Hematopoietic multipotent progenitor cell treated with erythropoietin and hydrocortisone succinate and interleukin-3 and kit ligand, for 6 days (in vitro differentiated cells): ENCODE results near the gene RNF149.
"Not testable (repeated sequence)": the region's sequence is repeated elsewhere in the genome, so short reads cannot be mapped to it uniquely, and the experiment has no call there.

ENCODE experiments used
- DNase-seq: peaks from one replicate; pipeline ENCODE4 v3.0.0-alpha.2; 2015

RNF149 gene, protein sequence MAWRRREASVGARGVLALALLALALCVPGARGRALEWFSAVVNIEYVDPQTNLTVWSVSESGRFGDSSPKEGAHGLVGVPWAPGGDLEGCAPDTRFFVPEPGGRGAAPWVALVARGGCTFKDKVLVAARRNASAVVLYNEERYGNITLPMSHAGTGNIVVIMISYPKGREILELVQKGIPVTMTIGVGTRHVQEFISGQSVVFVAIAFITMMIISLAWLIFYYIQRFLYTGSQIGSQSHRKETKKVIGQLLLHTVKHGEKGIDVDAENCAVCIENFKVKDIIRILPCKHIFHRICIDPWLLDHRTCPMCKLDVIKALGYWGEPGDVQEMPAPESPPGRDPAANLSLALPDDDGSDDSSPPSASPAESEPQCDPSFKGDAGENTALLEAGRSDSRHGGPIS

DNA sequence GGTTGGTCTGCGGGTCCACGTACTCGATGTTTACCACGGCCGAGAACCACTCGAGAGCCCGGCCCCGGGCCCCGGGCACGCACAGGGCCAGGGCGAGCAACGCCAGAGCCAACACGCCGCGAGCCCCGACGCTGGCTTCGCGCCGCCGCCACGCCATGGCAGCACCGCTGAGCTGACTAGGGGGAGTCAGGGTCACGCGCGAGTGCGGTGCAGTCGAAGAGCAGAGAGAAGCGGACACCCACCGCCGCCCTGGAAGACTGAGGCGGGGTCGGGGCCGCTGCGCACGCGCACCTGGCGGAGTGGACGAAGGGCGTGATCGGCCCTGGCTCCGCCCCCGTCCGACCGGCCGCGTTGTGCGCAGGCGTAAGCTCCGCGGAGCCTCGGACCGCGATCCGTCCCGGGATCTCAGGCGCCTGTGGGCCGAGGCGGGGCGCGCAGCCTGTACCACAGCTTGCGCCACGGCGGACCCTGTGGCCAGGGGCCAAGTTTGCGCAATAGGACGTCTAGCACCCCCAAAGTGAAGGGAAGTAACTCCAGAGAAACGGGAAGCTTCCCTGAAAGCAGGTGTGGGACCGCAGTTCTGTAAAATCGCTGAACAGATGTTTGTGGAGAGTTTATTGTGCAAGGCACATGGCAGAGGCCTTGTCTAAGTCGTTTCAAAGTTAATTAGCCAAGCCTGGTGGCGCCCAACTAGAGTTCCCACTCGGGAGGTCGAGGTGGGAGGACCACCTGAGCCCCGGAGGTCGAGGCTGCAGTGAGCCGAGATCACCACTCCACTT, at the start of gene RNF149:
TSS of gene RNF149 (minus strand) at position 270 of the 779 bp plus-strand sequence. CDS start at position 157, 113 bp downstream.
- peak; percentile 94 for DNase-seq

DNA sequence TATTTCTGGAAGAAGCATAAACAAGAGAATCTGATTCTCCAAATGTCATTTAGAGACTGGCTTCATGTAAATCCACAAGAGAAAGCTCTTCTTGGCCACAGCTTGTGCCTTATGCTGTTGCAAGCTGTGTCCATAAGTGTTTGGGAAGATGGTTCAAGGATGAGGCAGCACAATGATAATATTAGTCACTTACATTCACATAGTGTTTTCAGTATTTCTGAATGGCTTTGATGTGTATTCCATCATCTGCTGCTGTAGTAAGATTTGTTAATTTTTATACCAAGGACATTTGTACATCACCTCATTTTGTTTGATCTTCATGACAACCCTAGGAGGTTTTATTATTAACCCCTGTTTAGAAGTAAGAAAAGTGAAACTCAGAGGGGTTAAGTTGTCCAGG, 48.9 kb upstream of the RNF149 start:
- no peak for DNase-seq

DNA sequence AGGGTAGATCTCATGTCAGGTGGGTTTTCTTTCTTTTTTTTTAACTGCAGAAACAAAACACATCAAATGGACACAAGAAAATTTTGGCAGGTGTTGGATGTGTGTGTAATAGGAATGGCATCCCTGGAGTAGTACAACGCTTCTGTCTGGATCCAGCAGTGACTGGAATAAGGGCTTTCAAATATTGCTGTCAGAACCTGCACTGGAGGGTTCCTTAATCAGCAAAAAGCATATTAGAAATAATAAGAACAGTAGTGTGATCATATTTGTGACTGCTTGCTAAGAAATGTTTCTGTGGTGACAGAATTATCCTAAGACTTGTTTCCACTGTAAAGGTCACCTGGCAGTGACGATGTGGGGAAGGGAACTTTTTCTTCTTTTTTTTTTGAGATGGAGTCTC, 48.0 kb upstream of the RNF149 start:
- DNase-seq, result no peak

DNA sequence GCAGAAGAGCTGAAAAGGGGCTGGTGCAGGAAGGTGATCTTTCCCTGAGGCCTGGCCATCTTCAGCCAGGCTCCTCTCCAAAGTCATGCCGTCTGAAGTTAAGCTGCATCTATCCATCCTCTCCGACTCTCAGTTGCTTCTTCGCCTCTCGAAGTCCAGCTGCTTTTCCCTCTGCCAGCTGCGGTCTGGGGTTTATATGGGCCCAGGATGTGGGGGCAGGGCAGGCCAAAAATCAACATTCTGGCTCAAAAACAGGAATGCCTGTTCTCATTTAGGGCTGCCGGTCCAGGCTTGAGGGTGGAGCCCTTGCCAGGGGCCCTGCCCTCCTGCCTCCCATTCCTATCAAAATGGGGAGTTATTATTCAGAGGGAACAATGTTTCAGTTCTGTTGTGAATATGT, 47.6 kb upstream of the RNF149 start:
- DNase-seq, result no peak

DNA sequence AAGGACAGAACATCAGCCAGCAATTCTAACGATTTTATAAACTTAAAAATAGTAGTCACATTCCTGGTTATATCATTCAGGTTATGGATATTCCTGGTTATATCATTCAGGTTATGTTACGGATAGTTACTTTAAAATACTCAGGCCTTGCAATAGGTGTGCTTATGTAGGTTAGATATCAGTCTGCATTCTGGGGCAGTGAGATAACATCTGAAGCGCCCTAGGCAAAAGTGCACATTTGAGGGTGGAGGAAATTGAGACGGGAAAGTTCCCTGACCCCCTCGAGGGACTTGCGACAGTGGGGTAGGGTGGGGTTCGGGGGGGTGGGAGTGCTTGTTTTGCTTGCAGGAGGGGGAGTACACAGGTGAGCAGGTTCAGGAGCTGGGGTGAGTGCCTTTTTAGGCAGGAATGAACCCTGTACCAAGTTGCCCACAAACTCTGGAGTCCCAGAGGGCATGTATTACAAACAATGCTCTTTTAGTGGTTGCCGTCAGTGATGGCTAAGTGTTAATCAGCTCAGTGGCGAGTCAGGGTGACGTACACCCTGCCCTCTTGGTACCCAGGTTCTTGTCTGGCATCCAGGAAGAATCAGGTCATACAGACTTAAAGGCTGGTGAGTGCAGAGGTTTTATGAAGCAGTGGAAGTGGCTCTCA, 47.0 kb upstream of the RNF149 start:
- DNase-seq, result no peak

DNA sequence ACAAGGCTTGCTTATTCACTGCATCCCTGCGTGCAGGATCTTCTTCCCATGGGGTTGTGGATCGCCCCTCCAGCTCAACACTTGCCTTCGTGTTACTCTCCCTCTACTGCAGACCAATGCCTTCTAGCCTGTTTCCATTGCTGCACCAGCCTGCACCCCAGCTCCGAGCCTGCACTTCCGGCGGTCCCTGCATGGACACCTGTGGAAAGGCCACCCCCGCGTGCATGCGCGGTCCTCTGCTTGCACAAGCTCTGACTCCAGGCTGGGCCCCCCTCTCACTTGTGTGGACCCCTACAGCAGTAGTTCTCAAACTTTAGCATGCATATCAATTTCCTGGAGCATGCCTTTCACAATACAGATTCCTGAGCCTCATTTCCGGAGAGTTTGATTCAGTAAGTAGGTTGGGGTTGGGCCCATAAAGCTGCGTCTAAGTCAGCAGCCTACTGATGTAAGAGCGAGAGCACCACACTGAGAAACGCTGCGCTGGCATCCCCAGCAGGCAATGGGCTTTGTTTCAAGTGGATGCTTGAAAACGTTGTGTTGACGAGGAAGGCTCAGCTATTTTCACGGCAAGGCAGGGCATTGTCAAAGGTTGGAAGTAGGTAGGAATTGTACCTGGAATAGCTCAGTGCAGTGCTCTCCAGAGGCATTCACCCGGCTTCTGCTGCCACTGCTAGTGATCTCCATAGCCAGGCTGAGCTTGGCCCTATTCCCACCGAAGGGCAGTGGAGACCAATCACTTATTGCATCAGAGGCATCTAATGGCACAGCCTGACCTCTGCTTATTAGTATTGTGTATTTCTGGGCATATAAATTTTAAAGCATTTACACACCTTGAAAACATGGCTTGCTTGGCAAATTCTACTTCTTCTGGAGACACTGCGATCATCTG, 46.2 kb upstream of the RNF149 start:
- no peak for DNase-seq

DNA sequence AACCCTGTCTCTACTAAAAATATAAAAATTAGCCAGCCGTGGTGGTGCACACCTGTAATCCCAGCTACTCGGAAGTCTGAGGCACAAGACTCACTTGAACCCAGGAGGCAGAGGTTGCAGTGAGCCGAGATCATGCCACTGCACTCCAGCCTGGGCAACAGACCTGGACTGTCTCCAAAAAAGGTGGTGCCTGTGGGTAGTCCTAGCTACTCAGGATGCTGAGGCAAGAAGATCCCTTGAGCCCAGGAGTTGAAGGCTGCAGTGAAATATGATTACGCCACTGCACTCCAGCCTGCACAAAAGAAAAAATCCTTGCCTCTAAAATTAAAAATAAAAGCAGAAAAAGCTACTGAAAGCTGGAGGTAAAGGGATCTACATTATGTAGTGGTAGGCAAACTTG, 44.1 kb upstream of the RNF149 start:
- DNase-seq, result not testable (repeated sequence)

DNA sequence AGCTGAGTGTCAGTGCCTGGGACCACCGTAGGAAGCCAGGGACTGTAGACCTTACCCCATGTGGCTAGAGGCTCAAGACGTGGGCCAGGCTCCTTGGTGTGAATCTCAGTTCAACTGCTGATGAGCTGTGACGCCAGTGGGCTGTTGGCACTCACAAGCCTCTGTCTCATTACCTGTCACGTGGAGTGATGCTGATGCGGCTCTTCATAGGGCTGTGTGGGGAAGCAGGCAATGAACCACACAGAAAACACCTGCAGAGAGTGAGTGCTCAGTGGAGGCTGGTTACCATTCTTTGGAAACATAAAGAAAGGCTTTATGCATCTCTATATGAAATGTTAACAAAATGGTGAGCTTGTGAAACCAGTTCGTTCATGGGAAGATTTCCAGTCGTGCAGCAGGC, 42.7 kb upstream of the RNF149 start:
- DNase-seq, result no peak

DNA sequence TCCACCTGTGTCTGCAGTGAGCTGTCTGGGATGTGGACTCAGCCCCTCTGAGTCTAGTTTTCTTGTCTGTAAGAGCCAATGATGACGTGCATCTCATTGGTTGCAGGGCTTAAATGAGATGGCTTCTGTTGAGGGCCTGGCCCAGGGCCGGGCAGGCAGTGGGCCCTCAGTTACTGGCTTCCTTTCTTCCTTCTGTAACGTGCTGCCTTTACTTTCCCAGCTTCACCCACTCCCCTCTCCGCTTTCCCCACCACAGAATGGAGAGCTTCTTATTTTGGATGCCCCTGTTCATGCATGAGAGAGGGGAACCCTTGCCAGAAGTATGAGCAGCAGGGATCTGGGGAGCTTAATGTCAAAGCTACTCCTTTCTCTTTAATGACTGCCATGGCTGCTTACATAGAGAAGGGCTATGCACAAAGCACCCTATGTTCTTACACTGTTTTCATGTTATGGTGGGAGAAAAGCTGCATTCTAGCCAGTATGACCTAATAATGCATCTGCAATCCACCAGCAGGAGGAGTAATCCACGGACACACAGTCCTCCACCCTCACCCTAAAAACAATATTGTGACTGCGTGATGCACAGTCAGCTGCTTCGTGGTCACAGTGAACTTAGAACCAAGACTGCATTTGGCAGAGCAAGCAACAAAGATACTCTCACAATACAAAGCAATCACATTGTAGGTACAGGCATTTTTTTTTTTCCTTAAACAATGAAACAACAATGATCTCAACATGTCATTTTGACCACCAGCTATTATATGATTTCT, 41.6 kb upstream of the RNF149 start:
- peak; percentile 41 for DNase-seq

DNA sequence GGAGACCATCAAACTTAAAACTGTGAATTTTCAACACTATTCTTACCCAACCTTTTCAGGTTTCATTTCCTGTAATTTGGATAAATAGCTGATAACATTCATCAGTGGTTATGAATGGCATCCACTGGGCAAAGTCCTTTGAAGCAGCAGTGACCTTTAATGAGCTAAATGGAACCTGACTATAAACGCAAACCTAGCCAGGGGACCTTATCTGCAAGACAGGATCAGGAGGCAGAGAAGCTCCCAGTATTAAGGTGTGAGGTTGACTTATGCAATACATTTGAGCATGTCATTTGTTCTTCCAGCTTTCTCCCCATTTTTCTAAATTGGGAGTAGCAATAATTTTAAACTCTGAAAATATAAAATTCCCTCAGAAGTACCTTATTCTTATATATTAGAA, 40.4 kb upstream of the RNF149 start:
- no peak for DNase-seq

DNA sequence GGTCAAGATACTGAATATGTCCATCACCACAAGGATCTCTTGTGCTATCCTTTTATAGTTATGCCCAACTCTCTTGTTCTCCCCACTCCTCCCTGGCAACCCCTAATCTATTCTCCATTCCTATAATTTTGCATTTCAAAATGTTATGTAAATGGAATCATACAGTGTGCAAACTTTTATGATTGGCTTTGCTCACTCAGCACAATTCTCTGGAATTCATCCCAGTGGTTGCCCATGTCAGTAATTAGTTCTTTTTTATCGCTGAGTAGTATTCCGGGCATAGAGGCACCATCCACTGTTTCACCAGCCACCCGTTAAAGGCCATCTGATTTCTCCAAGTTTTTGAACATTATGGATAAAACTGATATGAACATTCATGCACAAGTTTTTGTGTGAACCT, 38.4 kb upstream of the RNF149 start:
- no peak for DNase-seq

DNA sequence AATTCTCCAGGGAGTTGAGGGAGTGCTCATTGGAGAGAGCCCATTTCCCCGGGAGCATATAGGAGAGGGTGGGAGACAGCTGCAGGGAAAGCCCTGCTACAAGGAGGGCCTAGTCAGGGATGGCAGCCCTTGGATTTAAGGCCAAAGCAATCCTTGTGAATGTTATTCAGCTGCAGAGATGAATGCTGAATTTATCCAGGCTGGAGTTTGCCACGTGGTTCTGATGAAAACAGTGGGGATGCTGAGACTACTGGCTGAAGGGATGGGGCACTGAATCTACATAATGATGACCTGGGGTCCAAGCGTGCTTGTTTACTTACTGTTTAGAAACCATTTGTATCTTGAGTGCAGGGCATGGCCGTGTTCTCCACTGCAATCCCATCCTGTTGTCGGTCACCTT, 35.6 kb upstream of the RNF149 start:
- DNase-seq, result no peak

DNA sequence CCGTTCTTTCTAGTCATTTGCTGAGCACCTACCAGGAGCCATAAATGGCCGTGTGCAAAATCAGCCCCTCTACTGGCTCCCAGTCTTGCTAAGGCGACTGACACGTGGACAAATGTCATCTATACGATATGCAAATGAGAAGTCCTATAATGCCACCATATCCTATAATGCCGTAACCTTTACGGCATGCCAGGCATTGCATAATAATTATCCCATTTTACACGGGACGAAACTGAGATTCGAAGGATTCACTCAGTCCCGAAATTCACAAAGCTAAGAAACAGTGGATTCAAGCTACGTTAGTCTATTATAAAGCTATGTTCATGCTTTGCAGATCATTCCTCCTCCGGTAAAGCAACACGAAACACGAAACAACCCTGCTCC, 34.1 kb upstream of the RNF149 start:
- DNase-seq, result no peak

DNA sequence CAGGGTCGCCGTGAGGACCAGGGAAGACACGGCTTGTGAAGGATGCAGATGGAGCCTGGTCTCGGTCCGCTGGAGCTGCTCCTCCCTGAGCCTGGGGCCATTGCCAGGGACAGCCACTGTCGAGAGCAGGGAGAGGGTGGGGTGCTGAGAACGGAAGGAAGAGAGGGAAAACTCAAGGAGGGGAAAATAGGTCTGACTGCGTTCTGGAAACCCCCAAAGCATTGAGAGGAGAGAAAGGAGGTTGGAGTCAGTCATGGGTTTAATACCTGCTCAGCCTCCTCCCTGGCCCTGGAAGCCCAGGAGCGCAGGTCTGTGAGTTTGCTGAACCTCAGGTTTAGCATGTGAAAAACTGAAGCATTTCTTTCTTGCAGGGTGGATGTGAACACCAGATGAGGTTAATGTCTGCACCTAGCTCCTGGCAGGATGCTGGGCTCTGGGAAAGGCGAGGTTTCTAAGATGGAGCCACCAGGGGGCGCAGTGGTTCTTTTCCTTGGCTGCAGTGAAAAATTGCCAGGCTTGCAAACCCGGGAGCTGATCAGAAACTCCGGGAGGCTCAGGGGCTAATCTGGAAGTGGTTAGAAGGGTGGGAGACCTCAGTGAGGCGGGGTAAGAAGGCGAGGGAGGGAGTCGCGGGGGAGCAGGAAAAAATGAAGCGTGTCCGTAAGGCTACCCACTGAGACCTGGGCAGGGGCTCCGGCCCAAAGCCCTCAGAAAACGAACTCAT, 33.6 kb upstream of the RNF149 start:
- peak; percentile 88 for DNase-seq

DNA sequence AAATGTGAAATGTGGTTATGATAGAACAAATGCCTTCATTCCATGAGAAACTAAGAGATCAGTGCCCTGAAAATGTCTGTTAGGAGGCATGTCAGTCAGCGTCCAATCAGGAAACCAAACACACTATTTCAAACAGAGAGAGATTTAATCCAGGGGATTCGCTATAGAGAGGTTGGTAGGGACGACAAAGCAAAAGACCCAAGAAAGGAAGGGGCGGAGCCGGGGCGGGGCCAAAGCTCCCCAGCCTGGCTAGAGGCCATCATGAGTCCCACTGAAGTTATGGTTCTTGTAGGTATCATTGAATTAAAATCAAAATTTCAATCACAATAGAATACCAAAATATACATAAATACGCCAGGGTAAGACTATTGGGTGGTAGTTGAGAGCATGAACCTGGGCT, 32.9 kb upstream of the RNF149 start:
- DNase-seq, result peak; percentile 15

DNA sequence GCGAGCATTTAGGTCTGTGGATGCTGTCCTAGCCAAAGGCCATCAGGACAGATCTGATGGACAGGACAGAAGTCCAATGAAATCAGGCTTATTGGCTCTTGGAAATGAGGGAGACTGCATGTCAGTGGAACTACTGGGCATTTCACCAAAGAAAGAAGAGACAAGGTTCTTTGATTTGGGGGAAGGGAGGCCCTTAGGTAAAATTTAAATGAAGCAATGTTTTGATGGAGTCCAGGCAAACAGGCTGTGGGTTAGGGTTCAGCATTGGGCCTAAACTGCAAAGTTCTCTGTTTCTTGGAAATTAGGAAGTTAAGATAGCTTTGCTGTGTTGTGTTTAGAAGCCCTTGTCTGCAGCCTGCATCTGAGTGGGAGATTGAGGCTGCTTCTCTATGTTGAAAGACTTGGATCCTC, 31.6 kb upstream of the RNF149 start:
- peak; percentile 26 for DNase-seq

DNA sequence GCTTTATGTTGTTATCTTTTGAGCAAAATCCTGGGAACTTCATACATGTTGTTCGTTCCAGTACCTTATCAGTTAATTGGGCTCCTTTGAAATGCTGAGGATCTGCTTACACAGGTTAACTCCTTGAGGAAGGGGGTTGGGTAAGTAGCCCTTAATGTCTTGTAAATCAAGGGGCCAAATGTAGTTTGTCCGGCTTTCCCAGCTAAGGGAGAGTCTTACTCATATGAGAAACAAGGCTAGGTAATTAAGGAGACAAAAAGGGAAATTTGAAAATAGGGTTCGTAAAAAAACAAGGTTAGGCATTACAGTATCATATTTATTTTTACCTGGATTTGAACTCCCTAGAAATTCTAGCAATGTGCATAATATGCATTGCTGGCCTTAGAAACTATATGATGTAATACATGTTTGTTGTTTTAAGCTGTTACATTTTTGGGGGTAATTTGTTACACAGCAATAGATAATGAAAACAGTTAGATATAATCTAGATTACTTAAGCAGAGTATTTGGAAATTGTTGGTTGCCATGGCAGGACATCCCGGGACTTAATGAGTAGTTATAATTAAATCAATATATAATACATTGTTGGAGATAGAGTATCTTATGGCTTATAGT, 30.9 kb upstream of the RNF149 start:
- no peak for DNase-seq

DNA sequence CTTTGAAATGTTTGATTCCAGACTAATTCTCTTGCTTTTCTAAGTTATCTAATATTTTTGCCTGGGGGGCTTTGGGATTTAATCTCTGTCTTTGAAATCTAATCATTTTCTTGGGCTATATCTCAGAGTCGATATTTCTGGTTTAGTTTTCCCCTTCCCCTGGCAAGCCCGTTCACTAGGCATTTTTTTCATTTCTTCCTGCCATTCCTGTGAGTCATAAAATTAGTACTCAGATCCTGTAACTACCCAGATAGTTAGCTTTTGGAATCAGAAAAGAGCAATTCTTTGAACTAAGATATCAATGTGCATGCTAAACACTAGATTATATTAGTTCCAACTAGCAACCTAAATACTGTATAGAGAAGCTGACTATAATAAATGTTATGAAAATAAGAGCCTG, 29.4 kb upstream of the RNF149 start:
- DNase-seq, result no peak

DNA sequence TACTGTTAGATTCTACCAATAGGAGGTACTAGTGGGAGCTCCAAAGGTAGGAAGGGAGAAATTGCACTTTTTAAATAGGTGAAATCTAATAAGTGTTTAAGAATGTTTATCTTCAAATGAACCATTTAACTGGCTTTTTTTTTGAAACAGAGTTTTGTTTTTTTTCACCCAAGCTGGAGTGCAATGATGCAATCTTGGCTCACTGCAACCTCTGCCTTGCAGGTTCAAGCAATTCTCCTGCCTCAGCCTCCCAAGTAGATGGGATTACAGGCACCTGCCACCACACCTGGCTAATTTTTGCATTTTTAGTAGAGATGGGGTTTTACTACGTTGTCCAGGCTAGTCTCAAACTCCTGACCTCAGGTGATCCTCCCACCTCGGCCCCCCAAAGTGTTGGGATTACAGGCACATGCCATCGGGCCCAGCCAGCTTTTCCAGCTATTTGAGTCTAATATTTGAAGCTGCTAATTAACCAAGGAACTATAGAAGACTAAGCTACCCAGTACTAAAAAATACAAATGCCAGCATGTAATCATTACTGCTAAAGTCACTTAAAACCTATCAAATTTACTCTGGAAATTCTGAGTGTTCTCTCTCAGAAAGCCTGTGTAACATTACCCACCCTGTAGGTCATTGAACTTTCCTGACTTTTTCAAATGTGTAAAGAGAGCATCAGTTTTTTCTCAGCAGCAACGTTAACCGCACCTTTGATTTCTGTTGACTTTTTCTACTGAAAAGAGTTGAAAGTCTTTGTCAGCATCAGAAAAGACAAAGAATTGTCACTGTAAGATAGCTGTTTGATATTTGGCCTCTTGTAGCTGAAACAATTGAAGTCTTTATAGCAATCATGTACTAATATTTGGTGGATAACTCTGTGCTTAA, 24.6 kb upstream of the RNF149 start:
- DNase-seq, result no peak

DNA sequence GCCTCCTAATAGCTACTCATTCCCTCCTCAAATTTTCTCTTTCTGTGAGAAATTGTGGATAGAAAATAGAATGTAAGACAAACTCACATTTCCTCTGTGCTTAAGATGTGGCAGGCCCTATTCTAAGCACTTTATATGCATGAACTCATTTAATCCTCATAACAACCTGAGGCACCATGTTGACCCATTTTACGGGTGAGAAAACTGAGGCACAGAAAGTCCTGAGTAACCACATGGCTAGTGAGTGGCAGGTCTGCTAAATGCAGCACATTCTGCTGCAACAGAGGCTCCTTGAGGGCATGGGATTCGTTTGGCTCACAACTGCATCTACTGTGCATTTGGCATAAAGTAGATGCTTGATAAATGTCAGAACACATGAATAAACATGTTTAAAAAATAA, 22.7 kb upstream of the RNF149 start:
- no peak for DNase-seq
